Stimulated activated CD8-positive, alpha-beta memory T cell treated with anti-CD3 and anti-CD28 coated beads, Interleukin-7, amount 100 ng/mL, for 48 hours (primary cell): ENCODE results near the gene NAP1L1.

Source experiments
- DNase-seq, 2 donors: peaks; one replicate each; pipeline ENCODE4 v3.0.0-alpha.2; 2020; ENCODE audit warnings: low read depth in 1 of 2; ENCODE audit errors: extremely low read depth in 1 of 2

NAP1L1 gene

DNA sequence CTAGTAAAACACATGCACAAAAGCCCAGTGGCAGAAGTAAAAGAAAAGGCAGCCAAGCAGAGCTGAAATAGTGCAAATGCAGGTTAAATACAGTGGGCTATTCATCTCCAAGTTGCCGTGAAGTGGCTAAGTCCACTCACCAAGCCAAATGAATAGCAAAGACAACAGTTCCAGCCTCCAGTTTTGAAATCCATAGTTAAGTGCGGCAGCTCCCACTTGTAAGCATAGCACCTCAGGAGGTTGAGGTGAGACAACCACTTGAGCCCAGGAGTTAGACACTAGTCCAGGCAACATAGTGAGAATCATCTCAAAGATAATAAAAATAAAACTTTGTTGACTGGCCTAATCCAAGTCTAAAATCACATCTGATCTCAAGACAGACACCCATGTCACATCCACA, 43.1 kb downstream of the NAP1L1 start:
- DNase-seq, result no peak

GRCh38 chr12:76040461-76040860, 44.0 kb downstream of the NAP1L1 start:
- no peak for DNase-seq

- no peak for DNase-seq
Observed at GRCh38 chr12:76038176-76038575, 46.3 kb downstream of the NAP1L1 start.

DNA sequence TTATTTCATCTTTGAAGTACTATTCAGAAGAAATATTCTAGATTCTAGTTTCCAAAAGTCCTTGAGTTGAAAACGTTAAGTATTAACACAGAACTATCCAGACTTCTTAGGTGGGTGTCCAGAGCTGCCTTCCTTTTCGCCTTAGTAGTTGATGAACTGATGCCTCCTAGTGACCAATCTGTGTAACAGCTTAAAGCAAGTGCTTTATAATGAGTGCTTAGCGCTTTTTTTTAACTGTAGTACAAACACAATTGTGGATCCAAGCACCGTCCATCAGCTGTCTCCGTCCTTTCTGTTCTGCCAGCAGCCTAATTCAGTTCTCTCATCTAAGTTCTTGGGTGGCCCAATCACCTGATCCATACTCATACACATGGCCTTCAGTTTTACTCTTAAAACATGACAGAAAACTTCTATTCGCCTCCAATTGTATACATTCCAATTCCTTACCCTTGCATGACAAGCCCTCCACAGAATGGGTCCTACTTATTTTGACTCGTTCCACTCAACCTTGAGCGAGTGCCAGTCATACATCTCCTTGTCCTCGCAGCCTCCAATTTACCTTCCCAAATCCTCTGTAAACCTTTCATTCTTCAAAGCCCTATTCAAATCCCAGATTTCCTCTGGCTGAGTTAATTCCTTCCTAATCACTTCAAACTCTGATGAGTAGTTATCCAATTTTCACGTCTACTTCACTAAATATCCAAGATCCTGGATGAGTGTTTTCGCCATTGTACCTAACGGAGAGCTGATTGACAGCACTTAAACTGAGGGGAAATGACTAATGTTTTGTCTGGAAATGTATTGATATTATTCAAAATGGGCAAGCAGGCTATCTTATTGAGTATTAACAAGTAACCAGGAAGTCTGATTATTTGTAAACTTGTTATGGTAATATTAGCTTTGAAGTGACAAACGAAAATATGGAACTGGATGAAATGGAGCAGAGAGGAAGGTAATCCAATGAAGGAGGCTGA, 47.1 kb downstream of the NAP1L1 start:
- DNase-seq, result no peak

- DNase-seq, result no peak
Observed at GRCh38 chr12:76035045-76035444, 49.4 kb downstream of the NAP1L1 start.

DNA sequence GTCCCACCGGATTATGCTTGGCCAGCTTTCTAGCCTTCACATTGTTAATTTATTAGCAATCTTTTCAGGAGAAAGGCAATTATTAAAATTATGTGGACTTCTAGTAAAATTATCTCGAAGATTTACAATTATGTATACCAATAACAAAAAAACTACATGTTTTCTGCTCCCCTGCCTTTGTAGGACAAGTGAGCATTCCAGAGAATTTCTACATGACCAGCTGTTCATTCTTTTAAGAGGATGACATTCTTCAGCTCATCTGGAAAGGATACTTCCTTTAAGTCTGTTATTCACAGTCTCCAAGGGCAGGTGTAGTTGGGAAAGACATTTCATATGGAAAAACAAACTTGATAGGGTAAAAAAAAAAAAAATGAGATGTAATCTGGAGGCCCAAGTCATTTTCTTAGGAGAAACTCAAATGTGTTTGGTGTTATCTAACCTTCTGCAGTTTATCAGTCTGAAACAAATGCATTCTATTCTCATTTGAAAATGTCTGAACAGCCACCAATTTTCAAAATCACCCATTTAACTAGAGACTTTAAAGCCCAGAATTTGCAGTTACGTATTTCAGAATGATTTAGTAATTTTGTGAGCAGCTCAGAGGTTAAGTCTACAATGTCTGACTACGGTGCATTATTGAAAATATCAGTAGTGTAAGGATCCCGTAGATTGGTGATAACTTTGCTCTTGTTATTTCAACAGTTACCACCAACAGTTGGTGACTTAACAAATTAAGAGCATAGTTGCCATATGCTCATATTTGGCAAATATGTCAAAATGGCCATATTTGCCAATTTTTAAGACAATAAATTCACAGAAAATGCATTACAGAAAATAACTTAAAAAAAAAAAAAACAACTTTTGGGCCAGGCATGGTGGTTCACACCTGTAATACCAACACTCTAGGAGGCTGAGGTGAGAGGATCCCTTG, 51.1 kb downstream of the NAP1L1 start:
- no peak for DNase-seq

GRCh38 chr12:76032043-76032981, 52.2 kb downstream of the NAP1L1 start:
- DNase-seq, result no peak

DNA sequence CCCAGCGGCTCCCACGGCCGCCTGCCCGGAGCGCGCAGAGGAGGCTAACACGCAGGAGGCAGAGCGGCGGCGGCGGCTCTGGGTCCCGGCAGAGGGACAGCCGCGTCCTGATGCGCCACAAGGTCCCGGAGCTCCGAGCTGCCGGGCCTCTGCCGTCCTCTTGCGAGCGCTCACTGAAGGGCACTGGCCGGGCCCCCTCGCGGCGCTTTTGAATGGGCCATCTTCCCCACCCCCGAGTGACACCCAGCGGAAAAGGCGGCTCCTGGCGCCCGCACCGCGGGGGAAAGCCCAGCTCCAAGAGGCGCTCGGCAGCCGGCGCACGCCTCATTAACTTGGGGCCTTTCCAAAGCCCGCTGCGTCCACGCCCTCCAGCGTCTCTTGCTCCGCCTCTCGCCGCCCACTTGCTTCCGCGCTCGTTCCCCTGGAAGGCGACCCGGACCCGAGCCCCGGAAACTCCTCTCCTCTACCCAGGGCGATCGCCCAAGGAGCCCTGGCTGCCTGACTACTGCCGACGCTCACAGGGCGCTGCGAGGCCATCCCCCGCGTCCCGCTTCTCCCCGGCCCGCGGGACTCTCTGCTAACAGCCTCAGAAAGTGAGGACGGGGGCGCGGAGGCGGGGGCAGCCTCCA, 53.0 kb downstream of the NAP1L1 start, which contains the start of gene PHLDA1:
TSS of gene PHLDA1 (minus strand) at position 363 of the 629 bp plus-strand sequence.
- peak; percentile 93 to 98 for DNase-seq

- DNase-seq, result no peak
Observed at GRCh38 chr12:76031081-76031413, 53.4 kb downstream of the NAP1L1 start.

DNA sequence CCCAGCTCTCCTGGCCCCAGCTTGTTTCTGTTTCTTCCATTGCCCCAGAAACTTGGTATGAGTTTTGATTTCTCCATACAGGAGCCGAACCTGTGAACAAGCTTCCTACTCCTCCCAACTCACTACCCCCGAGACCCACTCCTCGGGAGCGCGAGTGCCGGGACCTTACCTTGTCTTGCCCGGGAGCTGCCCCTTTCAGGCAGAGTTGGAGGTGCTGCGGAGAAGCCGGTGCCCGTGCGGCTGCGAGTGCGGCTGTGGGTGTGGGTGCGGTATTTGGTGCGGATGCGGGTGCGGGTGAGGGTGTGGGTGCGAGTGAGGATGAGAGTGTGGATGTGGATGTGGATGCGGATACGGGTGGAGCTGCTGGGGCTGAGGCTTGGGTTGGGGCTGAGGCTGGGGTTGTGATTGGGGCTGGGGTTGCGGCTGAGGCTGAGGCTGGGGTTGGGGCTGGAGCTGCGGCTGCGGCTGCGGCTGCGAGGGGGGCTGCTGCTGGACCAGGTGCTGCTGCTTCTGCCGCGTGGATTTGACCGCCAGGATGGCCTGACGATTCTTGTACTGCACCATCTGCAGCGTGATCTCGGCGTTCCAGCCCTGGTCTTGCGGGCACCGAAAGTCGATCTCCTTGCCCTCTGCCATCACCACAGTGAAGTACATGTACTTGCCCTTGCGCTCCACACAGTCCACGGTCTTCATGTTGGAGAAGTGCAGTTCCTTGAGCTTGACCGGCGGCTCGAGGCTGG, 54.0 kb downstream of the NAP1L1 start:
- DNase-seq, result peak in 1 of 2 donors; percentile 39

- DNase-seq, result no peak
Observed at GRCh38 chr12:76029982-76030340, 54.5 kb downstream of the NAP1L1 start.

DNA sequence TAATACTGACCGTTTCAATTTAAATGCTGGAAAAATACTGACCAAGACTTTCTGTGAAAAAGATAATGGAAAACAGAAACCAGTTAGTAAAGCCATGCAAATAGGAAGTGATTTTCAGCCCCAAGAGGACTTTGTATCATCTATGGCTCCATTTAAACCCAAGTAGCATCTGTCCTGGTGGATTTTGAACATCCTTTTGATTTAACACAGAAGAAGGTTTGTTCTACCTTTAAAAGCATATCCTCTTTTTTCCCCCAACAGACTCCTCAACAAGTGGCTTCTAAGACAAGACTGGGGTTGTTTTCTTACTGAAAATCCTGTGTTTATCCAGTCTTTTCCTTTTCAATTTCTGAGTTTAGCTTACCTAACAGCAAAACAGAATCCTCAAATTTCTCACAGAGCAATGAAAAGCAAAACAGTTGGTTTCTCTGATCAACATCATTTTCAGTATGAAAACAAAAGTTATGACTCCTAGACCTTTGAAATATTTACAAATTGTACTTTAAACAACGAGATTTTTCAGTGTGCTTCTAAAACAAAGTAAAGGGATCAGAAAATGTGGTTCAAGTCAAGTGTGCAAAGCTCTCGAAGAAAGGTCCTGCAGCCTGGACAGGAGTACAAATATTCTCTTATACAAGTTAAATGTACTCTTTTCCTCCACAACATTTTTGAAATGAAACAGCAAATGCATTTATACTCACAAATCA, 55.8 kb downstream of the NAP1L1 start:
- DNase-seq, result no peak

- DNase-seq, result no peak
Observed at GRCh38 chr12:76026643-76027063, 57.8 kb downstream of the NAP1L1 start.

- no peak for DNase-seq
Observed at GRCh38 chr12:76025601-76026575, 58.6 kb downstream of the NAP1L1 start.

GRCh38 chr12:76024942-76025600, 59.4 kb downstream of the NAP1L1 start:
- DNase-seq, result no peak

GRCh38 chr12:76024102-76024781, 60.2 kb downstream of the NAP1L1 start:
- DNase-seq, result no peak
